ENCODE measurements around the gene IL21R. TPM values are rescaled to one million over a fixed set of nuclear protein-coding genes. Genes with fewer than 3 reads are reported as not detected.

IL21R gene
- total and polyA plus RNA-seq, 9 of the 15 experiments (the other 6 are each of a cell fraction or from before 2014, with no cell fraction given), result 0.04 to 0.34 (median 0.18) TPM; not detected in 1

DNA sequence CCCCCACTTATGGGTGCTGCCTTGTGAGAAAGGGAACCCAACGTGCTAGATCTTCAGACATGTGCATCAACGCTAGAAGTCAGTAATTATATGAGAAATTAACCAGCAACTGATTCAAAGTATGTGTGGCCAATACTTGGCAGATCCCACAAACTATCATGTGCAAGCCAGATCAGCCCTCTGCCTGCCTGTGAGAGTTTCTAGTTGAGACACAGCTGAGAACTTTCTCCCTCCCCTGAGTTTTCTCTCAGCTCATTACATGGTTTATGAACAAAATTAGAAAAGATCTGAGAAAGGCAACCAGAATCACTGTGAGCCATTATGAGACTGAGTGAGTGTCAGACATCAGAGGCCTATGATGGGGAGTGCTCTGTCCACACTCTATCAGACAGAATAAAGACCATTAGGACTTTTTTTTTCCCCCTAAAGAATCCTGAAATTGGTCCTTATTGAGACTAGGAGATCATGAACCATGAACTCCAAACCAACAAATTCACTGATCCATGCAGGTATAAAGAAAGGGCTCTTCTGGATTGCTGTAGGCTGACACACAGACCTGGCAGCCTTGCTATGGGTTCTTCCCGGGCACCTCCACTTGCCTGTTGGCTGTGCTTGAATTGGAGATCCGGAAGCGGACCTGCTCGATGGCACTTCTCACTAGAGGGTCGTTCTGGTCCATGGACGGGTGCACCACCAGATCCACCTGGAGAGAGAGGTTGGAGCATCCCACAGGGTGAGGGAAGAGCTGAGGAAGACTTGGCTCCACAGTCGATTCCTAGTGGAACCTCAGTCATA, 96.3 kb downstream of the IL21R start:
- H3K79me2 ChIP-seq (ENCODE audit: control insufficient read depth, insufficient read depth, low read length), result no peaks in the 10 kb centered on the region
- no peaks in the 10 kb centered on the region for H3K27me3 ChIP-seq (ENCODE audit: control insufficient read depth in 2 of 2, insufficient read depth in 2 of 2, low read length in 2 of 2)
- intact Hi-C loops (cut with micrococcal nuclease), result no loop called here
- no peaks in the 10 kb centered on the region for H4K20me1 ChIP-seq (replicated peaks; ENCODE audit: control insufficient read depth, insufficient read depth, low read length)
- no TSS peak for BruUV-seq (replicated peaks)
- FAIRE-seq (no peak), ATAC-seq (no peak), DNase-seq (ENCODE audit: extremely low read depth in 1 of 4, low spot score in 3 of 4) (no peak)
- H3K9me1 ChIP-seq (ENCODE audit: control insufficient read depth, insufficient read depth, low read length), result no peaks in the 10 kb centered on the region
- no peak overlapping the region for H2AFZ ChIP-seq (ENCODE audit: low read depth, low read length)
- no peaks in the 10 kb centered on the region for H3K9me3 ChIP-seq (replicated peaks; ENCODE audit: control insufficient read depth, insufficient read depth, low read depth, low read length)
- H3K4me3 ChIP-seq, result no peak overlapping the region
- in situ Hi-C loops (cut with MboI), result no loop called here
- ChIA-PET CTCF (ENCODE audit: low intra/inter-chr PET ratio) (no interaction called here), POLR2A (interaction anchor here (1.1 to 1.5 kb wide), 2 partner anchors 13 to 28 kb away, joined by 3 read pairs; no protein-coding TSS in a partner anchor)
- H3K36me3 ChIP-seq (ENCODE audit: control insufficient read depth, insufficient read depth, low read length), result peaks cover 78% of the 10 kb centered on the region; the same call in 2 of the 3 replicates
- 85% methylated on average over 9 of the region's 9 CpGs for WGBS (ENCODE audit: insufficient coverage, low coverage, missing lambda C conversion rate)
- H3K27ac ChIP-seq (ENCODE audit: extremely low read depth, low read depth, low read length), result no peak overlapping the region
- H3K9ac ChIP-seq (ENCODE audit: insufficient read depth in 1 of 2, low read depth in 2 of 2, low read length in 2 of 2), result no peak overlapping the region
- no peak for TF ChIP-seq ZNF184 (CRISPR knock-in tag; IDR thresholded peaks at IDR 0.05)
- TF ChIP-seq SNIP1 (IDR thresholded peaks at IDR 0.05; ENCODE audit: low read depth), result no peak
- no peak for TF ChIP-seq ZNF121 (CRISPR knock-in tag; conservative IDR thresholded peaks at IDR 0.05)
- no peak for TF ChIP-seq POLR2A (conservative IDR thresholded peaks at IDR 0.05)
- TF ChIP-seq POLR2AphosphoS2 (IDR thresholded peaks at IDR 0.05; ENCODE audit: low read length), result no peak
- TF ChIP-seq, protein P1, sequence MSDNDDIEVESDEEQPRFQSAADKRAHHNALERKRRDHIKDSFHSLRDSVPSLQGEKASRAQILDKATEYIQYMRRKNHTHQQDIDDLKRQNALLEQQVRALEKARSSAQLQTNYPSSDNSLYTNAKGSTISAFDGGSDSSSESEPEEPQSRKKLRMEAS (CRISPR knock-in tag; IDR thresholded peaks at IDR 0.05), result no peak
- TF ChIP-seq, protein P2, sequence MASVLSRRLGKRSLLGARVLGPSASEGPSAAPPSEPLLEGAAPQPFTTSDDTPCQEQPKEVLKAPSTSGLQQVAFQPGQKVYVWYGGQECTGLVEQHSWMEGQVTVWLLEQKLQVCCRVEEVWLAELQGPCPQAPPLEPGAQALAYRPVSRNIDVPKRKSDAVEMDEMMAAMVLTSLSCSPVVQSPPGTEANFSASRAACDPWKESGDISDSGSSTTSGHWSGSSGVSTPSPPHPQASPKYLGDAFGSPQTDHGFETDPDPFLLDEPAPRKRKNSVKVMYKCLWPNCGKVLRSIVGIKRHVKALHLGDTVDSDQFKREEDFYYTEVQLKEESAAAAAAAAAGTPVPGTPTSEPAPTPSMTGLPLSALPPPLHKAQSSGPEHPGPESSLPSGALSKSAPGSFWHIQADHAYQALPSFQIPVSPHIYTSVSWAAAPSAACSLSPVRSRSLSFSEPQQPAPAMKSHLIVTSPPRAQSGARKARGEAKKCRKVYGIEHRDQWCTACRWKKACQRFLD (CRISPR knock-in tag; IDR thresholded peaks at IDR 0.05), result no peak
- no peak for TF ChIP-seq ZNF507 (tag; conservative IDR thresholded peaks at IDR 0.05)
- TF ChIP-seq WHSC1 (IDR thresholded peaks at IDR 0.05; ENCODE audit: low read length), result no peak
- H3K4me1 ChIP-seq (replicated peaks in 1 of 2; ENCODE audit: control insufficient read depth in 2 of 2, insufficient read depth in 2 of 2, low read length in 2 of 2), result no peaks in the 10 kb centered on the region
- no peak overlapping the region for H3K4me2 ChIP-seq (ENCODE audit: insufficient read depth, low read length)
